ENCODE results near the gene SYNGR2.
A peak's percentile ranks its signal among the peaks of the same experiment; 100 is the strongest.

SYNGR2 gene

GRCh38 chr17:78142119-78142861 is 26.1 kb upstream of the SYNGR2 start:
- DNase-seq (ENCODE audit: extremely low spot score, insufficient read length, low read depth) (no peak), FAIRE-seq (no peak)

GRCh38 chr17:78143214-78144146 is 24.9 kb upstream of the SYNGR2 start:
- FAIRE-seq (no peak), DNase-seq (ENCODE audit: extremely low spot score, insufficient read length, low read depth) (no peak)

GRCh38 chr17:78144147-78144719 is 24.1 kb upstream of the SYNGR2 start:
- DNase-seq (ENCODE audit: extremely low spot score, insufficient read length, low read depth) (no peak), FAIRE-seq (peak; percentile 65)

GRCh38 chr17:78144736-78145641 is 23.4 kb upstream of the SYNGR2 start:
- FAIRE-seq, result no peak

GRCh38 chr17:78146471-78146869 is 21.9 kb upstream of the SYNGR2 start:
- no peak for DNase-seq (ENCODE audit: extremely low spot score, insufficient read length, low read depth)
- no peak for FAIRE-seq

More at GRCh38 chr17:78144736-78145641, 23.4 kb upstream of the SYNGR2 start:
- no peak for DNase-seq (ENCODE audit: extremely low spot score, insufficient read length, low read depth)

GRCh38 chr17:78146881-78147280 is 21.5 kb upstream of the SYNGR2 start:
- DNase-seq (ENCODE audit: extremely low spot score, insufficient read length, low read depth), result no peak
- no peak for FAIRE-seq

- peak; percentile 92 for FAIRE-seq
- no peak for DNase-seq (ENCODE audit: extremely low spot score, insufficient read length, low read depth)
Measured at GRCh38 chr17:78147315-78147998, 20.9 kb upstream of the SYNGR2 start.

GRCh38 chr17:78148286-78149016 is 19.9 kb upstream of the SYNGR2 start:
- DNase-seq (ENCODE audit: extremely low spot score, insufficient read length, low read depth) (no peak), FAIRE-seq (peak; percentile 5)

- DNase-seq (ENCODE audit: extremely low spot score, insufficient read length, low read depth) (no peak), FAIRE-seq (no peak)
Measured at GRCh38 chr17:78151514-78152008, 16.8 kb upstream of the SYNGR2 start.

- DNase-seq (ENCODE audit: extremely low spot score, insufficient read length, low read depth) (no peak), FAIRE-seq (peak; percentile 99)
Measured at GRCh38 chr17:78154903-78155811, 13.2 kb upstream of the SYNGR2 start.

GRCh38 chr17:78159575-78160158 is 8.7 kb upstream of the SYNGR2 start:
- no peak for DNase-seq (ENCODE audit: extremely low spot score, insufficient read length, low read depth)
- peak; percentile 85 for FAIRE-seq

- FAIRE-seq (no peak), DNase-seq (ENCODE audit: extremely low spot score, insufficient read length, low read depth) (no peak)
Measured at GRCh38 chr17:78163881-78164747, 4.3 kb upstream of the SYNGR2 start.

- FAIRE-seq, result no peak
- no peak for DNase-seq (ENCODE audit: extremely low spot score, insufficient read length, low read depth)
Measured at GRCh38 chr17:78164748-78165607, 3.4 kb upstream of the SYNGR2 start.

- FAIRE-seq (no peak), DNase-seq (ENCODE audit: extremely low spot score, insufficient read length, low read depth) (no peak)
Measured at GRCh38 chr17:78166416-78166815, 2.0 kb upstream of the SYNGR2 start.

Measured in GM18507 (cell line).